OCI-M2 (cell line): ENCODE data around the gene OR11H12.
"Not testable (repeated sequence)": the region's sequence is repeated elsewhere in the genome, so short reads cannot be mapped to it uniquely, and the experiment has no call there.

Source experiments
- DNase-seq: peaks from one replicate; lab custom pipeline; 2025; ENCODE audit not compliant: unreplicated experiment; lab: John Stamatoyannopoulos, UW

Gene OR11H12

GRCh38 chr14:18600817-18601216, at the start of gene OR11H12:
TSS of gene OR11H12 (plus strand) at chr14:18601117. CDS start at chr14:18601117, 0 bp downstream.
- DNase-seq, result not testable (repeated sequence)

- DNase-seq, result not testable (repeated sequence)
These were observed 18.0 kb upstream of the OR11H12 start for GRCh38 chr14:18582908-18583307.

- DNase-seq, result not testable (repeated sequence)
These were observed 25.8 kb downstream of the OR11H12 start for GRCh38 chr14:18626610-18627213.

- DNase-seq, result not testable (repeated sequence)
These were observed 35.1 kb downstream of the OR11H12 start for GRCh38 chr14:18636066-18636465.

GRCh38 chr14:18638032-18638431, 37.1 kb downstream of the OR11H12 start:
- not testable (repeated sequence) for DNase-seq

- not testable (repeated sequence) for DNase-seq
These were observed 37.9 kb downstream of the OR11H12 start for GRCh38 chr14:18638785-18639184.

- not testable (repeated sequence) for DNase-seq
These were observed 45.3 kb downstream of the OR11H12 start for GRCh38 chr14:18646075-18646730.
